Memory B cell (primary cell): ENCODE results near the gene ATG101.

Experiments used
- ATAC-seq: fragments of 150-1000 bp; cut with Tn5 transposase; 2 replicates; pipeline ENCODE4 v1.10.0; 2021; ENCODE audit warnings: low read depth, mild to moderate bottlenecking, moderate library complexity
- DNase-seq, 2 donors: peaks; one replicate each; pipeline ENCODE4 v3.0.0; 2022; ENCODE audit warnings: low spot score in 2 of 2
- H3K27ac Mint-ChIP-seq: one replicate; pipeline ENCODE4 v1.8.0; 2022; ENCODE audit warnings: mild to moderate bottlenecking, moderate library complexity, mixed read lengths
- H3K27me3 Mint-ChIP-seq: one replicate; pipeline ENCODE4 v1.8.0; 2022; ENCODE audit warnings: mixed read lengths
- H3K36me3 Mint-ChIP-seq: one replicate; pipeline ENCODE4 v1.8.0; 2022; ENCODE audit warnings: mild to moderate bottlenecking, mixed read lengths
- H3K4me1 Mint-ChIP-seq: one replicate; pipeline ENCODE4 v1.8.0; 2022; ENCODE audit warnings: mixed read lengths
- H3K4me3 Mint-ChIP-seq: one replicate; pipeline ENCODE4 v1.8.0; 2022; ENCODE audit warnings: mild to moderate bottlenecking, moderate library complexity, mixed read lengths
- H3K9me3 Mint-ChIP-seq: one replicate; pipeline ENCODE4 v1.8.0; 2022; ENCODE audit warnings: mixed read lengths

Gene ATG101

DNA sequence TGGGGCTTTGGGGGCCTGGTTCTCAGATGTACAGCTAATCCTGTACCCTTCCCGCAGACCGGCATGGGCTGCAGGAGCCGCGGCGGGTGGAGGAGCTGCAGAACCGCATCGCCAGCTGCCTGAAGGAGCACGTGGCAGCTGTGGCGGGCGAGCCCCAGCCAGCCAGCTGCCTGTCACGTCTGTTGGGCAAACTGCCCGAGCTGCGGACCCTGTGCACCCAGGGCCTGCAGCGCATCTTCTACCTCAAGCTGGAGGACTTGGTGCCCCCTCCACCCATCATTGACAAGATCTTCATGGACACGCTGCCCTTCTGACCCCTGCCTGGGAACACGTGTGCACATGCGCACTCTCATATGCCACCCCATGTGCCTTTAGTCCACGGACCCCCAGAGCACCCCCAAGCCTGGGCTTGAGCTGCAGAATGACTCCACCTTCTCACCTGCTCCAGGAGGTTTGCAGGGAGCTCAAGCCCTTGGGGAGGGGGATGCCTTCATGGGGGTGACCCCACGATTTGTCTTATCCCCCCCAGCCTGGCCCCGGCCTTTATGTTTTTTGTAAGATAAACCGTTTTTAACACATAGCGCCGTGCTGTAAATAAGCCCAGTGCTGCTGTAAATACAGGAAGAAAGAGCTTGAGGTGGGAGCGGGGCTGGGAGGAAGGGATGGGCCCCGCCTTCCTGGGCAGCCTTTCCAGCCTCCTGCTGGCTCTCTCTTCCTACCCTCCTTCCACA lies 11.0 kb upstream of the ATG101 start:
- Mint-ChIP-seq H3K27ac (no peak overlapping the region), H3K27me3 (no peaks in the 10 kb centered on the region), H3K9me3 (no peaks in the 10 kb centered on the region), H3K4me1 (no peaks in the 10 kb centered on the region), H3K4me3 (no peak overlapping the region), H3K36me3 (peaks cover 4% of the 10 kb centered on the region)
- ATAC-seq: no peak
- no peak for DNase-seq

DNA sequence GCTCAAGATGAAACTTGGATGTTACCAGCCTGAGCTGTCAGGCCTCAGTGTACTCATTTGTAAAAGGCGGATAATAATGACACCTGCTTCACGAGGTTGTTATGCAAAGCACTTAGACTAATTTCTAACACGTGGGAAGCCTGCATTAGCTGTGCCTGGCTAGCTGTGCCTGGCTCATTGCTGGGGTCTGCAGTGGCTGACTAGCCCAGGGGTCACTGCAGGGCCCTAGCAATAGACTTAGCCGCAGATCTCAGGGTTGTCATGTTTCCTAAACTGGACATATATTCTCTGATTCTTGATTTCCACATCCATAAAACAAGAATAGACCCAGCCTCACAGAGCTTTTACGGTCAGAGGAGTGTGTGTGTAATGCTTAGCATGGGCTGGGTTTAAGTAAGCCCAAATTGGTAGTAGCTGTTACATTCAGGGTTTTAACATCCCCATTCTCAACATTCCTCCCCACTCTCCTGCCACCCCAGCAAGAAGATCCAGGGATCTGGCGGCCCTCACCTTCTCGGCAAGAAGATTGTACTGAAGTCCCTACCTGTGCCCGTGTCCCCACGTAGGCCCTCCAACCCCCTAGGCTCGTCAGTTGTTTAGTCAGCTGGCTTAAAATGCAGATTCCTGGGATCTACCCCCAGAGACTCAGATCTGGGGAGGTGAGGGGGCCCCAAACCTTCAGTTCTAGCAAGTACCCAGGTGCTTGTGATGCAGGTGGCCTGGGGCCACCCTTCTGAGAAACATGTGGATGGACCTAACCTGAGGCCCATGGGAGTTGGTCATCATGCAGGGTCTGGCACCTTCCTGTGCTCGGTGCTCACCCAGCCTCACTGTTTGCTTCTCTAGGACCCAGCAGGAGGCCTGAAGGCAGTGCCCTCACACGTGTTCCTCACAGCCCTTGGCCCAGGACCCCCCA lies 9.9 kb upstream of the ATG101 start:
- DNase-seq (no peak), ATAC-seq (peak; percentile 21)
- Mint-ChIP-seq H3K4me3 (no peak overlapping the region), H3K27me3 (peaks cover 1% of the 10 kb centered on the region), H3K27ac (no peak overlapping the region), H3K36me3 (peaks cover 4% of the 10 kb centered on the region), H3K4me1 (no peaks in the 10 kb centered on the region), H3K9me3 (no peaks in the 10 kb centered on the region)

DNA sequence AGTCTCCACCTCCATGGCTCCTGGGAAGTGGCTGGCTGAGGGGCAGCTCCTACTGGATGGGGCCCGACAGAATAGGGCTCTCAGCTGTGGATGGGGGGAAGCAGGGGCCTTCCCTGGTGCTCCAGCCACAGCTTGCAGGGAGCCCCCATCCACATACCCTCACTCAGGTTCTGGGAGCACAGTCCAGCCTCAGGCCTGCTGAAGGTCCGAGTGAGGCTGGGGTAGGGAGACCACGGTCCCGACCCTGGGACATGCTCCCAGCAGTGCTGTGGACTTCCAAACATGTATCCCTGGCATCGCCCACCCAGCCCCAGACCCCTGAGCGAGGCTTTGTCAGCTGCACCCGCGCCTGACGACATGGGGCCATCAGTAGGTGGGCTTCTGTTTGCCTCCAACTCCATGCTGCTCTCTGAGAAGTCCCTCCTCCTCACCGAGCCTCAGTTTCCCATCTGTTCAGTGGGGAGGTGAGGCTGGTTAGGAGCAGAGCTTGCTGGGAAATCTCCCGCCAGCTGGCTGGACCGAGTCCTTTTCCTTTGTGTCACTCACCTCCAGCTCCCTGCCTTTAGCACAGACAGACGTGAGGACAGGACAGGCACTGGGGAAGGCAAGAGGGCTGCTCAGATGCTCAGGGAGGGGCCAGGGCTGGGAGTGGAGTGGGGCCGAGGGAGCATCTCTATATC lies 9.1 kb upstream of the ATG101 start:
- DNase-seq (no peak), ATAC-seq (no peak)
- no peaks in the 10 kb centered on the region for H3K4me1 Mint-ChIP-seq
- H3K27ac Mint-ChIP-seq: no peak overlapping the region
- peaks cover 1% of the 10 kb centered on the region for H3K27me3 Mint-ChIP-seq
- H3K36me3 Mint-ChIP-seq: peaks cover 4% of the 10 kb centered on the region
- no peaks in the 10 kb centered on the region for H3K9me3 Mint-ChIP-seq
- H3K4me3 Mint-ChIP-seq: no peak overlapping the region

- DNase-seq: no peak
- Mint-ChIP-seq H3K9me3 (no peaks in the 10 kb centered on the region), H3K4me3 (no peak overlapping the region), H3K27ac (no peak overlapping the region), H3K36me3 (peaks cover 2% of the 10 kb centered on the region), H3K27me3 (peaks cover 4% of the 10 kb centered on the region), H3K4me1 (no peaks in the 10 kb centered on the region)
- no peak for ATAC-seq
Measured at GRCh38 chr12:52061470-52062166, 8.2 kb upstream of the ATG101 start.

- H3K4me3 Mint-ChIP-seq: no peak overlapping the region
- ATAC-seq (no peak), DNase-seq (no peak)
- no peaks in the 10 kb centered on the region for H3K4me1 Mint-ChIP-seq
- H3K36me3 Mint-ChIP-seq: no peaks in the 10 kb centered on the region
- no peaks in the 10 kb centered on the region for H3K9me3 Mint-ChIP-seq
- H3K27me3 Mint-ChIP-seq: peaks cover 4% of the 10 kb centered on the region
- H3K27ac Mint-ChIP-seq: no peak overlapping the region
Measured at GRCh38 chr12:52062167-52063081, 7.4 kb upstream of the ATG101 start.

DNA sequence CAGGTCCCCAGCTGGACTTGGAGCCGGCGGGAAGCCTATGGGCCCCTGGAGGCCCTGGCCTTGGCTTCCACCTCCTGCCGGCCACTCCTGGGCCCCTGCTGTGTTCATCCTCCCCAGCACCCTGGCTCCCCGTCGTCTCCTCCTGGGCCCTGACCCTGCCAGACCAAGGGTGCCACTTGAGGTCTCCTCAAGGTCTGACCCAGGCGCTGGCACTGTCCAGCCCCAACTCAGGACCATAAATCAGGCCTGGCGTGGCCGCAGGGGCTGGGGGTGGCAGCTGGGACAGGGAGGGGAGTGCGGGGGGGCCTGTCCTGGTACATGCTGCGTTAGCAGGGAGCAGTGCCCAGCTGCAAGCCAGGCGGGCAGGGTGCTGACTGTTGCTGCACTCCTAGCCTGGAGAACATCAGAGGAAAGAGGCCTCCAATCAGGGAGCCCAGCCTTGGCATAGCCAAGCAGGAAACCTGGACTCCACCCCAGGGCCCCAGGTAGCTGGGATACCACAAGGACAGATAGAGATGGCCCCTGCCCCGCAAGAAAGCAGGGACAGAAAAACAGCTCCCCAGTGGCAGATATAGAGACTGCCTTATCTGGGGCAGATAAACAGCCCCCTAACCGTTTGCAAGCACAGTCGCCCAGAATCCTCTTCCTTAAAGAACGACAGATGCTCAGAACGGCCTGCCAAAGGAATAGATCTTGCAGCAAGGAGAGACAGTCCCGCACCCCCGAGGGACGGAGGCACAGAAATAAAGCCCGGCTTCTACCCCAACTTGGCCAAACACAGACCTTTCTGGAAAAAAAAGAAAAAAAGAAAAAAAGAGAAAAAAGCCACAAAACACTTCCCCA lies 6.5 kb upstream of the ATG101 start:
- DNase-seq: no peak
- Mint-ChIP-seq H3K27ac (no peak overlapping the region), H3K4me1 (no peaks in the 10 kb centered on the region), H3K4me3 (no peak overlapping the region), H3K9me3 (no peaks in the 10 kb centered on the region), H3K36me3 (no peaks in the 10 kb centered on the region), H3K27me3 (peaks cover 4% of the 10 kb centered on the region)
- no peak for ATAC-seq

DNA sequence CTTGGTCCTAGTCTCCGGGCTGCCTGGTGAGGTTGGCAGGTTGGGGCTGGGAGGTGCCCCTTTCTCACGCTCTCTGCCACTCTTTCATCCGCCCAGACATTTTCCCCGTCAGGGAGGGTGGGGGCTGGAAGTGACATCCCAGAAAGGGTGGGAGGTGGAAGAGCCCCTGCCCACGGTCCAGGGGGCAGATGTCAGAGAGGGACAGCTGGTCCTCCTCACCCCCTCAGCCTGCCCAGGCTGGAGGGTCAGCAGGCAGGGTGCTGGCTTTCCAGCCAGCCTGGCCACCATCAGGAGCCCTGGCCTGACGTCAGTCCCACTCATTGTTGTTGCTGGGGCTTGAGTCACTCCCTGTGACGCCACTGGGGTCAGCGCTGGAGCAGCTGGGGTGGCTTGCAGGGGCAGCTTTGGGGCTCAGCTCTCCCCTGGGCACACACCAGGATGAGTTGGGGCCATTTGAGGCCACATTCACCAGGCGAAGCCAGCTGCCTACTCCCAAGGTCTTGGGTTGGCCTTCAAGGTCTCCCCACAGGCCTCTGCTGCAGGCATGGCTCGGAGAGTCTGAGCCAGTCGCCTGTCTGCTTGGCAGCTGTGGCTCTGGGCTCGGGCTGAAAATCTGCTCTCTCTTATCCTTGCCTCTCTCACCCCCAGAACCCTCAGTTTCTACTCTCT lies 5.7 kb upstream of the ATG101 start:
- no peaks in the 10 kb centered on the region for H3K4me1 Mint-ChIP-seq
- no peaks in the 10 kb centered on the region for H3K9me3 Mint-ChIP-seq
- DNase-seq (no peak), ATAC-seq (no peak)
- peaks cover 4% of the 10 kb centered on the region for H3K27me3 Mint-ChIP-seq
- H3K36me3 Mint-ChIP-seq: no peaks in the 10 kb centered on the region
- H3K4me3 Mint-ChIP-seq: no peak overlapping the region
- no peak overlapping the region for H3K27ac Mint-ChIP-seq

- Mint-ChIP-seq H3K27me3 (peaks cover 4% of the 10 kb centered on the region), H3K9me3 (no peaks in the 10 kb centered on the region), H3K4me1 (peaks cover 16% of the 10 kb centered on the region), H3K27ac (peak overlapping the region; percentile 2), H3K36me3 (no peaks in the 10 kb centered on the region), H3K4me3 (no peak overlapping the region)
- no peak for DNase-seq
- no peak for ATAC-seq
Measured at GRCh38 chr12:52066346-52067080, 3.3 kb upstream of the ATG101 start.

DNA sequence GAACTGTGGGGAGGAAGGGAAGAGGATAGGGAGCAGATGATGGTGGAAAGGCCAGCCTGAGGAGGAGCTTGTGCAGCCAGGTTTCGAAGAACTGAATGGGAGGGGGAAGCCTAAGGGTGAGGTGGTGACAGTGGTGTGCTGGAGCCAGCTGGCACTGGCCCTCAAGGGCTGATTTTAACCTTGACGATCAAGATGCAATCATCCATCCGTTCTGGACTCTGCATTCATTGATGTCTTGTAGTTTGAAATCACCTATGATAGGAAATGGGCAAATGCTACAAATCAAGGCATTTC lies 2.8 kb upstream of the ATG101 start:
- Mint-ChIP-seq H3K4me1 (peaks cover 19% of the 10 kb centered on the region), H3K36me3 (no peaks in the 10 kb centered on the region), H3K27me3 (peaks cover 4% of the 10 kb centered on the region), H3K4me3 (no peak overlapping the region), H3K27ac (peak overlapping the region; percentile 2), H3K9me3 (no peaks in the 10 kb centered on the region)
- no peak for DNase-seq
- no peak for ATAC-seq

- H3K27ac Mint-ChIP-seq: peak overlapping the region; percentile 97
- no peak for DNase-seq
- H3K4me3 Mint-ChIP-seq: peak overlapping the region; percentile 94
- peaks cover 17% of the 10 kb centered on the region for H3K36me3 Mint-ChIP-seq
- ATAC-seq: no peak
- H3K27me3 Mint-ChIP-seq: peaks cover 3% of the 10 kb centered on the region
- H3K9me3 Mint-ChIP-seq: no peaks in the 10 kb centered on the region
- H3K4me1 Mint-ChIP-seq: peaks cover 36% of the 10 kb centered on the region
Measured at GRCh38 chr12:52070185-52070925, 577 bp downstream of the ATG101 start.
